AG09309 (cell line): Measurements from ENCODE around the gene CHRDL2.

Source experiments
- DNase-seq: peaks from one replicate; pipeline ENCODE4 v3.0.0-alpha.2; 2010; ENCODE audit warnings: low read depth
- H3K4me3 ChIP-seq: 2 replicates; pipeline ENCODE4 v1.5.1; 2011; ENCODE audit warnings: mild to moderate bottlenecking, low read depth, low read length, moderate library complexity; ENCODE audit not compliant: control insufficient read depth
- TF ChIP-seq, protein P1 (sequence below): IDR thresholded peaks from 2 replicates; pipeline ENCODE4 v1.5.1; 2011; ENCODE audit warnings: mild to moderate bottlenecking, low read depth, low read length, inconsistent platforms; ENCODE audit not compliant: insufficient read depth, control insufficient read depth; ENCODE audit errors: missing control alignments

CHRDL2 gene

DNA sequence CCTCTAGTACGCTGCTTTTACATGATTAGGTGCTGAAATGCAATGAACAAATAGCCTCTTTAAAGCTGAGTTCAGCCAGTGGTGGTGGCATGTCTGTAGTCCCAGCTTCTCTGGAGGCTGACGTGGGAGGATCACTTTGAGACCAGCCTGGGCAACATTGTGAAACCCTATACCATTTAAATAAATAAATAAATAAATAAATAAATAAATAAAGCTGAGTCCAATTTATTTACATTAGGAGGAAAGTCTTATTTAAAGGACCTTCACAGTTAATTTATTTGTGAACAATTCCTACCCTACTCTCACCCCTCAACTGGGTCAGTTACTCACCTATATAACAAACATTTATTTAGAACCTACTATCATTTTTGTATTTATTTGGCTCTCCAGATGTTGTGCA is 4.8 kb upstream of the CHRDL2 start:
- DNase-seq: no peak
- TF ChIP-seq, protein P1, sequence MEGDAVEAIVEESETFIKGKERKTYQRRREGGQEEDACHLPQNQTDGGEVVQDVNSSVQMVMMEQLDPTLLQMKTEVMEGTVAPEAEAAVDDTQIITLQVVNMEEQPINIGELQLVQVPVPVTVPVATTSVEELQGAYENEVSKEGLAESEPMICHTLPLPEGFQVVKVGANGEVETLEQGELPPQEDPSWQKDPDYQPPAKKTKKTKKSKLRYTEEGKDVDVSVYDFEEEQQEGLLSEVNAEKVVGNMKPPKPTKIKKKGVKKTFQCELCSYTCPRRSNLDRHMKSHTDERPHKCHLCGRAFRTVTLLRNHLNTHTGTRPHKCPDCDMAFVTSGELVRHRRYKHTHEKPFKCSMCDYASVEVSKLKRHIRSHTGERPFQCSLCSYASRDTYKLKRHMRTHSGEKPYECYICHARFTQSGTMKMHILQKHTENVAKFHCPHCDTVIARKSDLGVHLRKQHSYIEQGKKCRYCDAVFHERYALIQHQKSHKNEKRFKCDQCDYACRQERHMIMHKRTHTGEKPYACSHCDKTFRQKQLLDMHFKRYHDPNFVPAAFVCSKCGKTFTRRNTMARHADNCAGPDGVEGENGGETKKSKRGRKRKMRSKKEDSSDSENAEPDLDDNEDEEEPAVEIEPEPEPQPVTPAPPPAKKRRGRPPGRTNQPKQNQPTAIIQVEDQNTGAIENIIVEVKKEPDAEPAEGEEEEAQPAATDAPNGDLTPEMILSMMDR: no peak
- no peak overlapping the region for H3K4me3 ChIP-seq

DNA sequence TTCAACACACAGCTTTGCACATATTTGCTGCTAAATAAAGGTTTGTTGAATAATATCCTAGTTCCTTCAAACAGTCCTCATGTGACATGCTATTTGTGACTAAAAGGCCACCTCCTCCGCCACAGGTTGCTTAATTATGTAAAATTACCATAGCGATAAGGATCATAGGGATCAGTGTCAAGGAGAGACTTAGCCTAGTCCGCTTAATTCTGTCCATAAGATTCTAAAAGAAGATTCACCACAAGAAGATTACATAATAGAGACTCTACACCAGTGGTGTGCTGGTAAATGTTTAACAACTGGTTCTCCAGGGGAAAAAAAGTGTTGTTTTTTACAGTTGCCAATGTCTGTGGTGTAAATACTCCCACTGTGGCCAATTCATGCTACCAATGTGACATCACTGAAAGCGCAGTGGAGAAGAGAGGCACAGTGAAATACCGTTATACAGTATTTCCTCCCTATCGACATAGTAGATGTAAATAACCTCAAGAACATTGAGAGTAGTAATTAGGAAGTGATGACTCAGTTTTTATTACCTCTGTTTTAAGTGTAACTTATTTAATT is 4.2 kb upstream of the CHRDL2 start:
- TF ChIP-seq, protein P1: no peak
- no peak overlapping the region for H3K4me3 ChIP-seq
- no peak for DNase-seq

DNA sequence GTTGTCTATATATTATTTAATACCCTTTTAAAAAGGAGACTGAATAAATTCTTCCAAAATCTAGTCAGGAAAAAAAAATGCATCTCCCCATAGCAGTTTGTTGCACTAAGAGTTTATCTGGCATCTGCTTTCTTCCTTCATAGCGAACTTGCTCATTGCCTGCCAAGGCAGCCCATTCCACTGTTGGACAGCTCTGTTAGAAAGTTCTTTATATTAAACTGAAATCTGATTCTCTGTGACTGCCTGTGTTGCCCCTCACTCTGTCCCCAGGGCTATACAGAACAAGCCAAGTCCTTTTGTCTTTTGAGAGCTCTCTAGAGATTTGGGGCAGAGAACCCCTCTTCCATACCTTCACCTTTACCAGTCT is 3.3 kb upstream of the CHRDL2 start:
- TF ChIP-seq, protein P1: no peak
- no peak overlapping the region for H3K4me3 ChIP-seq
- DNase-seq: no peak

DNA sequence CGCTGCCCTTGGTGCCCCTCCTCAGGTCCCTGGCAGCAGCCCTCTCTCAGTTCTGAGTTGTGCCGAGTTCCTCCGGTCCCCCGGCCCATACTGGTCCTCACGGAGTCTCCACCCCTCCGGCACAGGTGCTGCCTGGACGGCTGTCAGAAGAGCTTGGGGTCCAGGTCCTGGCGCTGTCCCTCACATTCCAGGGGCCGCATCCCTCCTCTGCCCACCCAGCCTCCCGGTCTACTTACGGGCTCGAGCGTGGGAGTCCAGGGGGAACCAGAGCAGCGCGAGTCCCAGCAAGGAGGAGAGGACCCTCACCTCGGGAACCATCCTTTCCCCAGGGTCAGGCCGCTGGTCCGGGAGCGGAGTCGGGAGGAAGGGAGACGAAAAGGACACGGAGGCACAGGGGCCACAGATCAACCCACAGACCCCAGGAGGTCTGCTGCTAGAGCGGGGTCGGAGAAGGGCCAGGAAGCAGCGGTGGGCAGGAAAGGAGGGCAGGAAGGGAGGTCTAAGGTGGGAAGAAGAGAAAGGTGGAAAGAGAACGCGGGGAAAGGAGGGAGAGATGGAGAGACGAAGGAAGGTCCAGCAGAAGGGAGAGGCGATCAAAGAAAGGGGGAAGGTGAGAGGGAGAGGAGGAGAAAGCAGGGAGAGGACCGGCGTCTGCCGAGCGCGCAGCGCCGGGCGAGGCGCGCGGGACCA is 510 bp downstream of the CHRDL2 start:
- TF ChIP-seq, protein P1: no peak
- no peak overlapping the region for H3K4me3 ChIP-seq
- no peak for DNase-seq

DNA sequence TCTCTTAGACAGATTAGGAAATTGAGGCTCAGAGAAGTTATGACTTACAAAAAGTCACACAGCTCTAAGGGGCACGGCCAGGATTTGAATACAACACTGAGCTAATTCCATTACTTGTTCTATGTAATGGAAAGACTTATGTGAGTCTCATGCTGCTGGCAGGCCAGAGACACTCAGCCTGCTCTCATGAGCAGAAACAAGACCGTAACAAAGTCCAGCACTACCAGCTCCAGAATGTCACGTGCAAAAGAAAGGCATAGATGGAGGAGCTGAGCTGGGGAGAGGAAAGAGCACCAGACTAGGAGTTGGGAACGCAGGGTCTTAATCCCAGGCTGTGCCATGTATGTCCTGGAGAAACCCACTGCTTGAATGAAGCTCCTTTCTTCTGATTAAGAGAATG is 1.8 kb downstream of the CHRDL2 start:
- no peak overlapping the region for H3K4me3 ChIP-seq
- TF ChIP-seq, protein P1: no peak
- no peak for DNase-seq

DNA sequence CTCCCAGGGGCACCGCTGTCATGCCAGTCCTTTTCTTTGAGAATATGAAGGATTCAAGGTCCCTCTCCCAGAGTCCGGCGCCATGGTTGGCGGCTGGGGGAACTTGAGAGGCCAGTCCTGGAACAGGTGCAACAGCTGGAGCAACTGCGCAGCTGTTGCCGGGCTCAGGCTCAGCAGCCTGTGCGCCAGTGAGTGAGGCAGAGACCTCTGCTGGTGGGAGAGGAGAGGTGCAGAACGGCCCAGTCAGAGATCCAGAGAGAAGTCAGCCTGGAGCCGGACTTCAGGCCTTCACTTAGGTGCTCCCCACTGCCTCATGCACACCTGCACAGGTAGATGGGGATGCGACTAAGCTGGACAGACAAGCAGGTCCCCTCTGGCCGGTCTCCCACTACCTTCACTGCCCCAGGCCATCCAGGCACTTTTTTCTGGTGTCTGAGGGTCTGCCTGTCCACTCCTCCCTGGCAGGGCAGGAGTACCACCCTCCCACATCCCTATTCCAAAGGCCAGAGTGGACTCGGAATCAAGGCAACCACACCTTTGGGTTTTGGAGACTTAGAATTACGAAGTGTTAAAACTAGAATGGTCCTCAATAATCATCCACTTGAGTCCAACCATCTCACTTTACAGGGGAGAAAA is 4.6 kb downstream of the CHRDL2 start:
- no peak overlapping the region for H3K4me3 ChIP-seq
- TF ChIP-seq, protein P1: peak; percentile 97

More for the DNA sequence above, 4.6 kb downstream of the CHRDL2 start:
- DNase-seq: peak; percentile 33
